Measurements from ENCODE around the gene HPS4.

DNA sequence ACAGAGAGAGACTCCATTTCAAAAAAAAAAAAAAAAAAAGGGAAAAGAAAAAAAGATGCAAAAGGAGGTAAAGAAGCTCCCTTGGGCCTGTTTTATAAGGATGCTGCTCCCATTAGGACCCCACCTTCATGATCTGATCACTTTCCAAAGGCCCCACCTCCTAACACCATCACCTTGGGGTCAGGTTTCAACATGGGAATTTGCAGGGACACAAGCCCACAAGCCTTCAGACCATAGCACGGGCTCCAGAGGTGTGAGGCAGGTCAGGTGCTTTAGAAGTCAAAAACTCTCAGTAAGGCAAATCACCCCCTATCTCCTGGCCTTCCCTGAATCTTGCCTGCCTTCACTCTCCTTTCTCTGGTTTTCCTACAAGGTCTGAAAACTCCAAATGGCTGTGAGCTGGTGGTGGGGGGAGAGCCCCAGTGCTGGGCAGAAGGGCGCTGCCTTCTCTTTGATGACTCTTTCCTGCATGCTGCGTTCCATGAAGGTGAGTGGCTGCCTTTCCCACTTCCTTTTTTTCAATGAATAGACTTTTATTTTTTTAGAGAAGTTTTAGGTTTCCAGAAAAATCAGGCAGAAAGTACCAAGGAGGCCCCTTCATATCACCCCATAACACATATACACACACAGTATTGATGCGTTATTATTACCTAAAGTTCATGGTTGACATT lies 41.4 kb downstream of the HPS4 start:
- TF ChIP-seq, protein P1, sequence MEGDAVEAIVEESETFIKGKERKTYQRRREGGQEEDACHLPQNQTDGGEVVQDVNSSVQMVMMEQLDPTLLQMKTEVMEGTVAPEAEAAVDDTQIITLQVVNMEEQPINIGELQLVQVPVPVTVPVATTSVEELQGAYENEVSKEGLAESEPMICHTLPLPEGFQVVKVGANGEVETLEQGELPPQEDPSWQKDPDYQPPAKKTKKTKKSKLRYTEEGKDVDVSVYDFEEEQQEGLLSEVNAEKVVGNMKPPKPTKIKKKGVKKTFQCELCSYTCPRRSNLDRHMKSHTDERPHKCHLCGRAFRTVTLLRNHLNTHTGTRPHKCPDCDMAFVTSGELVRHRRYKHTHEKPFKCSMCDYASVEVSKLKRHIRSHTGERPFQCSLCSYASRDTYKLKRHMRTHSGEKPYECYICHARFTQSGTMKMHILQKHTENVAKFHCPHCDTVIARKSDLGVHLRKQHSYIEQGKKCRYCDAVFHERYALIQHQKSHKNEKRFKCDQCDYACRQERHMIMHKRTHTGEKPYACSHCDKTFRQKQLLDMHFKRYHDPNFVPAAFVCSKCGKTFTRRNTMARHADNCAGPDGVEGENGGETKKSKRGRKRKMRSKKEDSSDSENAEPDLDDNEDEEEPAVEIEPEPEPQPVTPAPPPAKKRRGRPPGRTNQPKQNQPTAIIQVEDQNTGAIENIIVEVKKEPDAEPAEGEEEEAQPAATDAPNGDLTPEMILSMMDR (conservative IDR thresholded peaks at IDR 0.05; ENCODE audit: low read length), result no peak
- no peak for TF ChIP-seq EZH2phosphoT487 (IDR thresholded peaks at IDR 0.05; ENCODE audit: borderline replicate concordance, low read depth, low read length)
